ENCODE measurements around the gene TFEB.

Gene TFEB

GRCh38 chr6:41707565-41708200 lies 27.7 kb downstream of the TFEB start:
- peak in 1 of 2 donors; percentile 9 for DNase-seq (ENCODE audit: low read depth in 1 of 2, low spot score in 1 of 2)

GRCh38 chr6:41706876-41707564 lies 28.4 kb downstream of the TFEB start:
- DNase-seq (ENCODE audit: low read depth in 1 of 2, low spot score in 1 of 2) = no peak

GRCh38 chr6:41705996-41706835 lies 29.2 kb downstream of the TFEB start:
- DNase-seq (ENCODE audit: low read depth in 1 of 2, low spot score in 1 of 2) = peak in 1 of 2 donors; percentile 46

- no peak for DNase-seq (ENCODE audit: low read depth in 1 of 2, low spot score in 1 of 2)
Observed at GRCh38 chr6:41705311-41705995, 30.0 kb downstream of the TFEB start.

- no peak for DNase-seq (ENCODE audit: low read depth in 1 of 2, low spot score in 1 of 2)
Observed at GRCh38 chr6:41704656-41705310, 30.6 kb downstream of the TFEB start.

GRCh38 chr6:41704028-41704427 lies 31.4 kb downstream of the TFEB start:
- DNase-seq (ENCODE audit: low read depth in 1 of 2, low spot score in 1 of 2) = no peak

GRCh38 chr6:41702771-41703494 lies 32.5 kb downstream of the TFEB start:
- no peak for DNase-seq (ENCODE audit: low read depth in 1 of 2, low spot score in 1 of 2)

- DNase-seq (ENCODE audit: low read depth in 1 of 2, low spot score in 1 of 2) = no peak
Observed at GRCh38 chr6:41702089-41702745, 33.2 kb downstream of the TFEB start.

- no peak for DNase-seq (ENCODE audit: low read depth in 1 of 2, low spot score in 1 of 2)
Observed at GRCh38 chr6:41700463-41701347, 34.7 kb downstream of the TFEB start.

- DNase-seq (ENCODE audit: low read depth in 1 of 2, low spot score in 1 of 2) = no peak
Observed at GRCh38 chr6:41699063-41699462, 36.3 kb downstream of the TFEB start.

- no peak for DNase-seq (ENCODE audit: low read depth in 1 of 2, low spot score in 1 of 2)
Observed at GRCh38 chr6:41697861-41698781, 37.3 kb downstream of the TFEB start.

GRCh38 chr6:41696788-41697187 lies 38.6 kb downstream of the TFEB start:
- no peak for DNase-seq (ENCODE audit: low read depth in 1 of 2, low spot score in 1 of 2)

GRCh38 chr6:41695825-41696224 lies 39.6 kb downstream of the TFEB start:
- DNase-seq (ENCODE audit: low read depth in 1 of 2, low spot score in 1 of 2) = no peak

GRCh38 chr6:41694815-41695526 lies 40.4 kb downstream of the TFEB start:
- no peak for DNase-seq (ENCODE audit: low read depth in 1 of 2, low spot score in 1 of 2)

- no peak for DNase-seq (ENCODE audit: low read depth in 1 of 2, low spot score in 1 of 2)
Observed at GRCh38 chr6:41693281-41694240, 41.8 kb downstream of the TFEB start.

- no peak for DNase-seq (ENCODE audit: low read depth in 1 of 2, low spot score in 1 of 2)
Observed at GRCh38 chr6:41692730-41693129, 42.7 kb downstream of the TFEB start.

All from stimulated activated CD4-positive, alpha-beta T cell treated with anti-CD3 and anti-CD28 coated beads, Interleukin-15, amount 100 ng/mL, for 1 hour (primary cell).